ENCODE data around the gene CDH3.

GRCh38 chr16:68749432-68749831, 104.3 kb downstream of the CDH3 start:
- TF ChIP-seq POLR2A (IDR thresholded peaks at IDR 0.05) (no peak), POLR2AphosphoS5 (IDR thresholded peaks at IDR 0.05) (no peak)
